WTC11 (cell line): ENCODE measurements around the gene F5. TPM values are rescaled to one million over a fixed set of nuclear protein-coding genes. Genes with fewer than 3 reads are reported as not detected.

Source experiments
- ATAC-seq: fragments of 200-7000 bp; cut with Tn5 transposase; 2 replicates; pipeline ENCODE4 v1.10.0; 2021; ENCODE audit warnings: mild to moderate bottlenecking, moderate library complexity
- CTCF ChIA-PET: fragments of 300-600 bp; sonication (Branson Sonifier 250); formaldehyde crosslinking; loops from one replicate; lab custom pipeline; 2021; ENCODE audit warnings: antibody characterized with exemption; lab: Charles Lee
- POLR2A ChIA-PET: fragments of 350-600 bp; sonication (Branson Sonifier 250); formaldehyde crosslinking; loops from one replicate; lab custom pipeline; 2021; ENCODE audit warnings: antibody characterized with exemption; lab: Charles Lee
- DNase-seq: peaks from one replicate; pipeline ENCODE4 v3.0.0; 2021; ENCODE audit warnings: low spot score
- H3K27ac Mint-ChIP-seq: 2 replicates; pipeline ENCODE4 v1.8.0; 2021; ENCODE audit warnings: mixed read lengths
- H3K27me3 Mint-ChIP-seq: 2 replicates; pipeline ENCODE4 v1.8.0; 2021; ENCODE audit warnings: low read depth, mild to moderate bottlenecking, moderate library complexity, mixed read lengths
- H3K36me3 Mint-ChIP-seq: 2 replicates; pipeline ENCODE4 v1.8.0; 2021; ENCODE audit warnings: mixed read lengths
- H3K4me1 Mint-ChIP-seq: 2 replicates; pipeline ENCODE4 v1.8.0; 2022; ENCODE audit warnings: mixed read lengths
- H3K4me3 Mint-ChIP-seq: 2 replicates; pipeline ENCODE4 v1.8.0; 2021; ENCODE audit warnings: mild to moderate bottlenecking, moderate library complexity, mixed read lengths
- H3K9me3 Mint-ChIP-seq: 2 replicates; pipeline ENCODE4 v1.8.0; 2021; ENCODE audit warnings: mixed read lengths
- ATF1 ChIP-seq: sonication (generic); formaldehyde crosslinking; IDR thresholded peaks from 2 replicates; pipeline ENCODE4 v1.8.1; 2023; ENCODE audit warnings: mild to moderate bottlenecking, moderate library complexity, missing genetic modification reagents
- CREB1 ChIP-seq: sonication (generic); formaldehyde crosslinking; IDR thresholded peaks from 2 replicates; pipeline ENCODE4 v1.8.0; 2023; ENCODE audit warnings: mild to moderate bottlenecking, missing genetic modification reagents
- FOXP4 ChIP-seq: sonication (generic); formaldehyde crosslinking; IDR thresholded peaks from 2 replicates; pipeline ENCODE4 v1.8.0; 2022; ENCODE audit warnings: mild to moderate bottlenecking, missing genetic modification reagents
- GABPB1 ChIP-seq: sonication (generic); formaldehyde crosslinking; IDR thresholded peaks from 2 replicates; pipeline ENCODE4 v1.8.1; 2023; ENCODE audit warnings: mild to moderate bottlenecking, missing genetic modification reagents
- GTF2I ChIP-seq: fragments of 250-450 bp; sonication (Bioruptor Pico); conservative IDR thresholded peaks from 2 replicates; pipeline ENCODE4 v1.4.0; 2021; ENCODE audit warnings: mild to moderate bottlenecking
- MXD4 ChIP-seq: fragments of 250-450 bp; sonication (Bioruptor Pico); IDR thresholded peaks from 2 replicates; pipeline ENCODE4 v1.8.0; 2021; ENCODE audit warnings: mild to moderate bottlenecking, moderate library complexity, borderline replicate concordance
- MYBL2 ChIP-seq: sonication (generic); formaldehyde crosslinking; IDR thresholded peaks from 2 replicates; pipeline ENCODE4 v1.8.1; 2023; ENCODE audit warnings: mild to moderate bottlenecking, moderate library complexity, missing genetic modification reagents
- NFYB ChIP-seq: sonication (generic); formaldehyde crosslinking; conservative IDR thresholded peaks from 2 replicates; pipeline ENCODE4 v1.8.0; 2022; ENCODE audit warnings: low read depth, missing genetic modification reagents
- NR1H2 ChIP-seq: sonication (generic); formaldehyde crosslinking; IDR thresholded peaks from 2 replicates; pipeline ENCODE4 v1.9.0; 2021; ENCODE audit warnings: mild to moderate bottlenecking, moderate library complexity, missing genetic modification reagents
- OVOL2 ChIP-seq: fragments of 250-450 bp; sonication (Bioruptor Pico); IDR thresholded peaks from 2 replicates; pipeline ENCODE4 v1.9.0; 2021; ENCODE audit warnings: mild to moderate bottlenecking, borderline replicate concordance
- TEAD1 ChIP-seq: sonication (generic); formaldehyde crosslinking; IDR thresholded peaks from 2 replicates; pipeline ENCODE4 v1.8.0; 2022; ENCODE audit warnings: mild to moderate bottlenecking, missing genetic modification reagents
- ZNF232 ChIP-seq: sonication (generic); formaldehyde crosslinking; IDR thresholded peaks from 2 replicates; pipeline ENCODE4 v1.8.0; 2022; ENCODE audit warnings: mild to moderate bottlenecking, missing genetic modification reagents
- ZNF423 ChIP-seq: fragments of 250-450 bp; sonication (Bioruptor Pico); IDR thresholded peaks from 2 replicates; pipeline ENCODE4 v2.1.2; 2022; ENCODE audit warnings: mild to moderate bottlenecking, moderate library complexity
- ZNF532 ChIP-seq: fragments of 250-450 bp; sonication (Bioruptor Pico); IDR thresholded peaks from 2 replicates; pipeline ENCODE4 v1.9.0; 2021; ENCODE audit warnings: mild to moderate bottlenecking, borderline replicate concordance
- total RNA-seq: library from RNA; stranded (reverse); gene quantifications from 3 replicates; pipeline ENCODE4 v1.2.3, GENCODE V29; 2021
- TF ChIP-seq, protein P1 (sequence below): sonication (generic); formaldehyde crosslinking; IDR thresholded peaks from 2 replicates; pipeline ENCODE4 v1.8.0; 2022; ENCODE audit warnings: missing genetic modification reagents
- TF ChIP-seq, protein P2 (sequence below): fragments of 250-450 bp; sonication (Bioruptor Pico); IDR thresholded peaks from 2 replicates; pipeline ENCODE4 v2.1.2; 2022; ENCODE audit warnings: mild to moderate bottlenecking, moderate library complexity
- TF ChIP-seq, protein P3 (sequence below): sonication (generic); formaldehyde crosslinking; IDR thresholded peaks from 2 replicates; pipeline ENCODE4 v1.8.1; 2022; ENCODE audit warnings: missing genetic modification reagents, borderline replicate concordance
- TF ChIP-seq, protein P4 (sequence below): sonication (generic); formaldehyde crosslinking; IDR thresholded peaks from 2 replicates; pipeline ENCODE4 v1.8.1; 2022; ENCODE audit warnings: low read depth, missing genetic modification reagents, borderline replicate concordance

F5 gene
- total RNA-seq, 1 experiment from 2014 or later: 0.20 TPM

- TF ChIP-seq, protein P1, sequence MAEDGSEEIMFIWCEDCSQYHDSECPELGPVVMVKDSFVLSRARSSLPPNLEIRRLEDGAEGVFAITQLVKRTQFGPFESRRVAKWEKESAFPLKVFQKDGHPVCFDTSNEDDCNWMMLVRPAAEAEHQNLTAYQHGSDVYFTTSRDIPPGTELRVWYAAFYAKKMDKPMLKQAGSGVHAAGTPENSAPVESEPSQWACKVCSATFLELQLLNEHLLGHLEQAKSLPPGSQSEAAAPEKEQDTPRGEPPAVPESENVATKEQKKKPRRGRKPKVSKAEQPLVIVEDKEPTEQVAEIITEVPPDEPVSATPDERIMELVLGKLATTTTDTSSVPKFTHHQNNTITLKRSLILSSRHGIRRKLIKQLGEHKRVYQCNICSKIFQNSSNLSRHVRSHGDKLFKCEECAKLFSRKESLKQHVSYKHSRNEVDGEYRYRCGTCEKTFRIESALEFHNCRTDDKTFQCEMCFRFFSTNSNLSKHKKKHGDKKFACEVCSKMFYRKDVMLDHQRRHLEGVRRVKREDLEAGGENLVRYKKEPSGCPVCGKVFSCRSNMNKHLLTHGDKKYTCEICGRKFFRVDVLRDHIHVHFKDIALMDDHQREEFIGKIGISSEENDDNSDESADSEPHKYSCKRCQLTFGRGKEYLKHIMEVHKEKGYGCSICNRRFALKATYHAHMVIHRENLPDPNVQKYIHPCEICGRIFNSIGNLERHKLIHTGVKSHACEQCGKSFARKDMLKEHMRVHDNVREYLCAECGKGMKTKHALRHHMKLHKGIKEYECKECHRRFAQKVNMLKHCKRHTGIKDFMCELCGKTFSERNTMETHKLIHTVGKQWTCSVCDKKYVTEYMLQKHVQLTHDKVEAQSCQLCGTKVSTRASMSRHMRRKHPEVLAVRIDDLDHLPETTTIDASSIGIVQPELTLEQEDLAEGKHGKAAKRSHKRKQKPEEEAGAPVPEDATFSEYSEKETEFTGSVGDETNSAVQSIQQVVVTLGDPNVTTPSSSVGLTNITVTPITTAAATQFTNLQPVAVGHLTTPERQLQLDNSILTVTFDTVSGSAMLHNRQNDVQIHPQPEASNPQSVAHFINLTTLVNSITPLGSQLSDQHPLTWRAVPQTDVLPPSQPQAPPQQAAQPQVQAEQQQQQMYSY (CRISPR knock-in tag): no peak
These were observed 60.9 kb downstream of the F5 start (continued) for GRCh38 chr1:169525391-169525790.

GRCh38 chr1:169523904-169524303 is 62.4 kb downstream of the F5 start:
- TF ChIP-seq ATF1 (CRISPR knock-in tag) (no peak), TEAD1 (CRISPR knock-in tag) (no peak), CREB1 (CRISPR knock-in tag) (no peak), GABPB1 (CRISPR knock-in tag) (0 out of 2 replicates have a peak, but pooled peaks have one; percentile 20), FOXP4 (CRISPR knock-in tag) (no peak), MXD4 (CRISPR knock-in tag) (no peak), ZNF232 (CRISPR knock-in tag) (no peak), GTF2I (no peak)
- TF ChIP-seq, protein P2, sequence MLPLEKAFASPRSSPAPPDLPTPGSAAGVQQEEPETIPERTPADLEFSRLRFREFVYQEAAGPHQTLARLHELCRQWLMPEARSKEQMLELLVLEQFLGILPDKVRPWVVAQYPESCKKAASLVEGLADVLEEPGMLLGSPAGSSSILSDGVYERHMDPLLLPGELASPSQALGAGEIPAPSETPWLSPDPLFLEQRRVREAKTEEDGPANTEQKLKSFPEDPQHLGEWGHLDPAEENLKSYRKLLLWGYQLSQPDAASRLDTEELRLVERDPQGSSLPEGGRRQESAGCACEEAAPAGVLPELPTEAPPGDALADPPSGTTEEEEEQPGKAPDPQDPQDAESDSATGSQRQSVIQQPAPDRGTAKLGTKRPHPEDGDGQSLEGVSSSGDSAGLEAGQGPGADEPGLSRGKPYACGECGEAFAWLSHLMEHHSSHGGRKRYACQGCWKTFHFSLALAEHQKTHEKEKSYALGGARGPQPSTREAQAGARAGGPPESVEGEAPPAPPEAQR (CRISPR knock-in tag): no peak
- no peaks in the 10 kb centered on the region for H3K9me3 Mint-ChIP-seq
- CTCF ChIA-PET: interaction anchor here (1.2 kb wide), 1 partner anchor 22 kb away, joined by 3 read pairs; no protein-coding TSS in a partner anchor
- H3K27ac Mint-ChIP-seq: no peak overlapping the region
- H3K36me3 Mint-ChIP-seq: no peaks in the 10 kb centered on the region
- H3K4me1 Mint-ChIP-seq: peaks cover 15% of the 10 kb centered on the region
- no peaks in the 10 kb centered on the region for H3K27me3 Mint-ChIP-seq
- POLR2A ChIA-PET: no interaction called here
- ATAC-seq (no peak), DNase-seq (no peak)
- no peak overlapping the region for H3K4me3 Mint-ChIP-seq

DNA sequence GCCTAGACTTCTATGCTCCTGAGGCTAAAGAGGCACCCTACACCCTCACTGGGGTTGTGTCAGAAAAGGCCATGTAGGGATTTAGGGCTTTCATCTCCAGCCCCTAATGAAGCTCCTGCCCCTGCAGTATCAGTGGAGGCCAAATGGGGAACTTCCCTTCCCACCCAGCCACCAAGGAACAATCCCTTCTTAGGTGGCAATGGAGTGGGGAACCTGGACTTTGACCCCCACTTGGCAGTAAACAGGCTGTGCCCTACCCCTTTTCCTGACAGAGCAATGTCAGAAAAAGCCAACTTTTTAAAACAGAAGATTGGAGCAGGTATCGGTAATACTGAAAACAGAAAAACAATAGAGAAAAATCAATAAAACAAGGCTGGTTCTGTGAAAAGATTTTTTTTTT is 65.1 kb downstream of the F5 start:
- Mint-ChIP-seq H3K27ac (no peak overlapping the region), H3K27me3 (no peaks in the 10 kb centered on the region), H3K4me3 (no peak overlapping the region), H3K9me3 (no peaks in the 10 kb centered on the region), H3K4me1 (no peaks in the 10 kb centered on the region), H3K36me3 (no peaks in the 10 kb centered on the region)
- no peak for ATAC-seq
- CTCF ChIA-PET: no interaction called here
- TF ChIP-seq MXD4 (CRISPR knock-in tag) (no peak), NFYB (no peak), OVOL2 (CRISPR knock-in tag) (no peak), NR1H2 (no peak), ZNF532 (CRISPR knock-in tag) (no peak), ZNF423 (CRISPR knock-in tag) (no peak), MYBL2 (CRISPR knock-in tag) (no peak)
- TF ChIP-seq, protein P3, sequence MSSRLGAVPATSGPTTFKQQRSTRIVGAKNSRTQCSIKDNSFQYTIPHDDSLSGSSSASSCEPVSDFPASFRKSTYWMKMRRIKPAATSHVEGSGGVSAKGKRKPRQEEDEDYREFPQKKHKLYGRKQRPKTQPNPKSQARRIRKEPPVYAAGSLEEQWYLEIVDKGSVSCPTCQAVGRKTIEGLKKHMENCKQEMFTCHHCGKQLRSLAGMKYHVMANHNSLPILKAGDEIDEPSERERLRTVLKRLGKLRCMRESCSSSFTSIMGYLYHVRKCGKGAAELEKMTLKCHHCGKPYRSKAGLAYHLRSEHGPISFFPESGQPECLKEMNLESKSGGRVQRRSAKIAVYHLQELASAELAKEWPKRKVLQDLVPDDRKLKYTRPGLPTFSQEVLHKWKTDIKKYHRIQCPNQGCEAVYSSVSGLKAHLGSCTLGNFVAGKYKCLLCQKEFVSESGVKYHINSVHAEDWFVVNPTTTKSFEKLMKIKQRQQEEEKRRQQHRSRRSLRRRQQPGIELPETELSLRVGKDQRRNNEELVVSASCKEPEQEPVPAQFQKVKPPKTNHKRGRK (CRISPR knock-in tag): no peak
- TF ChIP-seq, protein P4, sequence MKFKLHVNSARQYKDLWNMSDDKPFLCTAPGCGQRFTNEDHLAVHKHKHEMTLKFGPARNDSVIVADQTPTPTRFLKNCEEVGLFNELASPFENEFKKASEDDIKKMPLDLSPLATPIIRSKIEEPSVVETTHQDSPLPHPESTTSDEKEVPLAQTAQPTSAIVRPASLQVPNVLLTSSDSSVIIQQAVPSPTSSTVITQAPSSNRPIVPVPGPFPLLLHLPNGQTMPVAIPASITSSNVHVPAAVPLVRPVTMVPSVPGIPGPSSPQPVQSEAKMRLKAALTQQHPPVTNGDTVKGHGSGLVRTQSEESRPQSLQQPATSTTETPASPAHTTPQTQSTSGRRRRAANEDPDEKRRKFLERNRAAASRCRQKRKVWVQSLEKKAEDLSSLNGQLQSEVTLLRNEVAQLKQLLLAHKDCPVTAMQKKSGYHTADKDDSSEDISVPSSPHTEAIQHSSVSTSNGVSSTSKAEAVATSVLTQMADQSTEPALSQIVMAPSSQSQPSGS (CRISPR knock-in tag): no peak
- DNase-seq: no peak
- POLR2A ChIA-PET: no interaction called here
